B cell (primary cell): ENCODE measurements around the gene KLHL17. TPM values are rescaled to one million over a fixed set of nuclear protein-coding genes. Genes with fewer than 3 reads are reported as not detected.

Experiments
- ATAC-seq: fragments of 200-7000 bp; cut with Tn5 transposase; one replicate; pipeline ENCODE4 v1.10.0; 2021; ENCODE audit warnings: low read depth, mild to moderate bottlenecking, moderate number of reproducible peaks, moderate library complexity
- CTCF ChIA-PET: fragments of 350-600 bp; sonication (Branson Sonifier 250); formaldehyde crosslinking; loops from one replicate; lab custom pipeline; 2021; ENCODE audit warnings: antibody characterized with exemption, inconsistent platforms; lab: Charles Lee
- POLR2A ChIA-PET: fragments of 350-600 bp; sonication (Branson Sonifier 250); formaldehyde crosslinking; loops from one replicate; lab custom pipeline; 2021; ENCODE audit warnings: antibody characterized with exemption; lab: Charles Lee
- DNase-seq: peaks from one replicate; pipeline ENCODE4 v3.0.0; 2013
- H2AFZ ChIP-seq: 2 replicates; pipeline ENCODE4 v1.6.1; 2012; ENCODE audit warnings: mild to moderate bottlenecking, low read depth, low read length; ENCODE audit not compliant: insufficient read depth, poor library complexity, severe bottlenecking
- H3K27ac ChIP-seq, 2 donors: 1 replicate in 1 of 2; 2 replicates in 1 of 2; pipeline ENCODE4 v1.5.1; 2012 to 2013; ENCODE audit warnings: low read length in 2 of 2, mild to moderate bottlenecking in 2 of 2, moderate library complexity in 1 of 2
- H3K27me3 ChIP-seq, 4 experiments: fragments of 200-600 bp in 1 of 4; sonication (generic) in 1 of 4; replicated peaks in 1 of 4; 1 replicate in 2 of 4; 2 replicates in 2 of 4; pipeline versions ENCODE4 v1.6.1 to v1.7.0; 2013 to 2016; ENCODE audit warnings: low read length in 3 of 4, mild to moderate bottlenecking in 2 of 4, mixed read lengths in 1 of 4, moderate library complexity in 1 of 4; ENCODE audit not compliant: insufficient read depth in 4 of 4, control insufficient read depth in 3 of 4; ENCODE audit errors: control extremely low read depth in 1 of 4
- H3K36me3 ChIP-seq, 2 experiments: replicated peaks in 1 of 2; 1 replicate in 1 of 2; 2 replicates in 1 of 2; pipeline versions ENCODE4 v1.6.1 to v1.7.1; 2013; ENCODE audit warnings: low read length in 1 of 2; ENCODE audit not compliant: insufficient read depth in 2 of 2, control insufficient read depth in 1 of 2; ENCODE audit errors: control extremely low read depth in 1 of 2, extremely low read depth in 1 of 2
- H3K4me1 ChIP-seq, 2 donors: fragments of 200-600 bp in 1 of 2; sonication (generic) in 1 of 2; 1 replicate in 1 of 2; 2 replicates in 1 of 2; pipeline versions ENCODE4 v1.5.1 to v1.6.1; 2013 to 2017; ENCODE audit warnings: low read length in 2 of 2; ENCODE audit not compliant: control insufficient read depth in 2 of 2, insufficient read depth in 2 of 2
- H3K4me2 ChIP-seq: replicated peaks from 2 replicates; pipeline ENCODE3; 2012; ENCODE audit warnings: mild to moderate bottlenecking, low read depth, low read length; ENCODE audit not compliant: poor library complexity, severe bottlenecking
- H3K4me3 ChIP-seq, 5 experiments: fragments of 200-600 bp in 1 of 5; sonication (generic) in 1 of 5; 1 replicate in 3 of 5; 2 replicates in 2 of 5; pipeline versions ENCODE4 v1.5.1 to v1.7.0; 2011 to 2016; ENCODE audit warnings: low read length in 4 of 5, mild to moderate bottlenecking in 4 of 5, low read depth in 2 of 5, control low read depth in 1 of 5, moderate library complexity in 1 of 5; ENCODE audit not compliant: insufficient read depth in 1 of 5; ENCODE audit errors: control extremely low read depth in 1 of 5, extremely low read depth in 1 of 5
- H3K79me2 ChIP-seq: fragments of 200-600 bp; sonication (generic); one replicate; pipeline ENCODE4 v1.6.0; 2016; ENCODE audit warnings: low read length; ENCODE audit not compliant: control insufficient read depth, insufficient read depth
- H3K9ac ChIP-seq: fragments of 200-600 bp; sonication (generic); 2 replicates; pipeline ENCODE4 v1.6.1; 2017; ENCODE audit warnings: mild to moderate bottlenecking, low read length, moderate library complexity
- H3K9me3 ChIP-seq, 3 donors: one replicate each; pipeline versions ENCODE4 v1.6.1 to v1.7.1; 2013; ENCODE audit warnings: low read length in 2 of 3; ENCODE audit not compliant: control insufficient read depth in 2 of 3, insufficient read depth in 1 of 3; ENCODE audit errors: control extremely low read depth in 1 of 3
- H4K20me1 ChIP-seq: 2 replicates; pipeline ENCODE4 v1.6.0; 2012; ENCODE audit warnings: mild to moderate bottlenecking, low read length; ENCODE audit not compliant: insufficient read depth, control insufficient read depth, poor library complexity, severe bottlenecking
- H3K27ac Mint-ChIP-seq: one replicate; pipeline ENCODE4 v1.8.0; 2021; ENCODE audit warnings: mixed read lengths
- H3K27me3 Mint-ChIP-seq: one replicate; pipeline ENCODE4 v1.8.0; 2021; ENCODE audit warnings: mixed read lengths
- H3K4me1 Mint-ChIP-seq: one replicate; pipeline ENCODE4 v1.8.0; 2021; ENCODE audit warnings: mixed read lengths
- H3K4me3 Mint-ChIP-seq: one replicate; pipeline ENCODE4 v1.8.0; 2021; ENCODE audit warnings: mixed read lengths
- H3K9me3 Mint-ChIP-seq: one replicate; pipeline ENCODE4 v1.8.0; 2022; ENCODE audit warnings: mixed read lengths; ENCODE audit not compliant: insufficient read depth
- EZH2 ChIP-seq: IDR thresholded peaks from 2 replicates; pipeline ENCODE4 v1.6.1; 2012; ENCODE audit warnings: borderline replicate concordance, low read depth, mild to moderate bottlenecking, moderate library complexity, low read length; ENCODE audit not compliant: insufficient read depth, poor library complexity, severe bottlenecking
- WGBS: methylation state at CpG from one replicate; pipeline ENCODE4 v1.1.5; 2013; ENCODE audit warnings: missing lambda C conversion rate; ENCODE audit not compliant: insufficient coverage; 5-methylcytosine and 5-hydroxymethylcytosine counted together
- intact Hi-C: fragments of 100-400 bp; cut with micrococcal nuclease; formaldehyde crosslinking; loops from one replicate; pipeline ENCODE4 v1.10.0; 2022
- polyA plus RNA-seq: library from polyadenylated mRNA; depleted of rRNA; stranded (reverse); fragments of >200 nt; gene quantifications from 2 replicates; pipeline ENCODE4 v1.2.3, GENCODE V29; 2012
- total RNA-seq, 2 donors: library from RNA; stranded (reverse); fragments of 120-200 nt in 1 of 2; gene quantifications; 1 replicate in 1 of 2; 2 replicates in 1 of 2; pipeline versions ENCODE4 v1.2.3 to v1.2.4, GENCODE V29; 2013 to 2022
- TF ChIP-seq, protein P1 (sequence below): fragments of 200-600 bp; IDR thresholded peaks from one replicate; pipeline ENCODE4 v1.8.0; 2022; ENCODE audit warnings: antibody characterized with exemption, mild to moderate bottlenecking

KLHL17 gene
- total and polyA plus RNA-seq, 2 donors (not counting 1 experiment from before 2014, with no cell fraction given): 30.1 to 57.5 TPM

DNA sequence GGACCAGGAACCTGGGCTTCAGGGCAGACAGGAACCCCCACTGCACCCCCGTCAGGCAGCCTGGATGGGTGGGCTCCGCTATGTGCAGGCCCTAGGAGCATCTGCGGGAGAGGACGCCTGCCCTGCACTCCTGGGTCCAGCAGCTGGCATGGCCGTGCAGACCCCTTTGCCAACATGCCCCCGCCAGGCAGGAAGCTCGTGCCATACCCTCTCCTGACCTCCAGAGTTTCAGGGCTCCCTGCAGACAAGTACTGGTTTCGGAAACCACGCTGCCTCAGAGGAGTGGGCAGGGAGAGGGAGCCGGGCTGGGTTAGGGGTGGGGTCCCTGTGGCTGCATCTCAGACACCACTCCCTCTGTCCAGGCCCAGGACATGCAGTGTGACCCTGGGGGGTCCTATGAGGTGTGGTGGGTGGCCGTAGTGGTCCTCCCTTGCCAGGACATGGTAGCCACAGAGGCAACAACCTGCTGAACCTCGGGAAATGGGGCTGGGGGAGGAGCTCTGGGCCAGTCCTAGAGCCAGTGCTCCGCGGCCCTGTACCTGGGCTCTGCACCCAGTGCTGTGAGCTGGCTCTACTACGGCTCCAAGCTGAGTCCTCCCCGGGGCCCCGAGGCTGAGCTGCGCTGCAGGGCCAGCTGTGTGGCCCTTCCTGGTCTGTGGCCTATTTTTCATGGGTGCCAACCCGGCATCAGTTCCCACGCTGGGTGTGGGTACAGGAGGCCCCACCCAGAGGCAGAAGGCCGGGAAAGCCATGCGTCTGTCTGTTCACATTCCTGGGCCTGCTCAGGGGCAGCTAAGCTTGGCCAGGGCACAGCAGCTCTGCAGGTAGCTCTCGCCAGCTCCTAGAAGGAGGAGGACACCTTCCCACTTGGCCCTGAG is 7.3 kb downstream of the KLHL17 start:
- ATAC-seq (no peak), DNase-seq (no peak)
- Histone ChIP-seq H3K9me3 (peaks cover 0 to 6% (median 0%) of the 10 kb centered on the region in 3 donors), H3K79me2 (no peaks in the 10 kb centered on the region), H3K27ac (no peak overlapping the region), H3K4me2 (peak overlapping the region; percentile 99), H3K36me3 (no peaks in the 10 kb centered on the region), H4K20me1 (no peaks in the 10 kb centered on the region), H3K9ac (peak overlapping the region; percentile 77), H2AFZ (no peak overlapping the region), H3K4me1 (peaks cover 13 to 16% of the 10 kb centered on the region in 2 donors), H3K27me3 (peaks cover 0 to 48% (median 12%) of the 10 kb centered on the region in 4 experiments), H3K4me3 (no peak overlapping the region)
- no peaks in the 10 kb centered on the region for H3K9me3 Mint-ChIP-seq
- TF ChIP-seq EZH2: no peak
- TF ChIP-seq, protein P1, sequence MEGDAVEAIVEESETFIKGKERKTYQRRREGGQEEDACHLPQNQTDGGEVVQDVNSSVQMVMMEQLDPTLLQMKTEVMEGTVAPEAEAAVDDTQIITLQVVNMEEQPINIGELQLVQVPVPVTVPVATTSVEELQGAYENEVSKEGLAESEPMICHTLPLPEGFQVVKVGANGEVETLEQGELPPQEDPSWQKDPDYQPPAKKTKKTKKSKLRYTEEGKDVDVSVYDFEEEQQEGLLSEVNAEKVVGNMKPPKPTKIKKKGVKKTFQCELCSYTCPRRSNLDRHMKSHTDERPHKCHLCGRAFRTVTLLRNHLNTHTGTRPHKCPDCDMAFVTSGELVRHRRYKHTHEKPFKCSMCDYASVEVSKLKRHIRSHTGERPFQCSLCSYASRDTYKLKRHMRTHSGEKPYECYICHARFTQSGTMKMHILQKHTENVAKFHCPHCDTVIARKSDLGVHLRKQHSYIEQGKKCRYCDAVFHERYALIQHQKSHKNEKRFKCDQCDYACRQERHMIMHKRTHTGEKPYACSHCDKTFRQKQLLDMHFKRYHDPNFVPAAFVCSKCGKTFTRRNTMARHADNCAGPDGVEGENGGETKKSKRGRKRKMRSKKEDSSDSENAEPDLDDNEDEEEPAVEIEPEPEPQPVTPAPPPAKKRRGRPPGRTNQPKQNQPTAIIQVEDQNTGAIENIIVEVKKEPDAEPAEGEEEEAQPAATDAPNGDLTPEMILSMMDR: no peak
- H3K27ac Mint-ChIP-seq: no peak overlapping the region
- POLR2A ChIA-PET: no interaction called here
- CTCF ChIA-PET: interaction anchor here (1.9 kb wide), 1 partner anchor 16 kb away, joined by 9 read pairs; no protein-coding TSS in a partner anchor
- H3K4me3 Mint-ChIP-seq: peak overlapping the region; percentile 17
- 81% methylated on average over 23 of the region's 23 CpGs for WGBS
- H3K27me3 Mint-ChIP-seq: peaks cover 13% of the 10 kb centered on the region
- H3K4me1 Mint-ChIP-seq: peaks cover 4% of the 10 kb centered on the region
- intact Hi-C loops: no loop called here

DNA sequence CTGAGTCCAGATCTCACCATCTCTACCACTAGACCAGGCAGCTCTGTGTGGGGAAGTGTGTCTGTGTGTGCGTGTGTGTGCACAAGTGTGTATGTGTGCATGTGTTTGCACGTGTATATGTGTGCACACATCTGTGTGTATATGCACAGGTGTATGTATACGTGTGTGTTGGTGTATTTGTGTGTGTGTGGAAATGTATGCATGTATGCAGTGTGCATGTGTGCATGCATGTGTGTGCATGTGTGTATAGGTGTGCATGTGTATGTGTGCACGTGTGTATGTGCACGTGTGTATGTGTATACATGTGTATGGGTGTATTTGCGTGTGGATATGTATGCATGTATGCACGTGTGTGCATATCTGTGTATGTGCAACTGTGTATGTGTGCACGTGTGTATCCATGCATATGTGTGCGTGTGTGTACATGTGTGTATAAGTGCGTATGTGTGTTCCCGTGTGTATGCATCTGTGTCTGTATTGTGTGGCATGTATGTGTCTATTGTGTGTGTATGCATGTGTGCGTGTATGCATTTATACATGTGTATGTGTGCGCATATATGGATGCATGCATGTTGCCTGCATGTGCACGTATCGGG is 9.0 kb downstream of the KLHL17 start:
- POLR2A ChIA-PET: no interaction called here

More for the DNA sequence above, 9.0 kb downstream of the KLHL17 start:
- Mint-ChIP-seq H3K9me3 (no peaks in the 10 kb centered on the region), H3K4me3 (peak overlapping the region; percentile 26), H3K4me1 (peaks cover 4% of the 10 kb centered on the region), H3K27ac (peak overlapping the region; percentile 53), H3K27me3 (peaks cover 17% of the 10 kb centered on the region)
- no peak for ATAC-seq
- no peak for DNase-seq
- Histone ChIP-seq H3K4me2 (no peak overlapping the region), H3K36me3 (no peaks in the 10 kb centered on the region), H3K9me3 (peaks cover 0 to 6% (median 0%) of the 10 kb centered on the region in 3 donors), H3K27ac (no peak overlapping the region), H2AFZ (no peak overlapping the region), H3K79me2 (no peaks in the 10 kb centered on the region), H3K4me1 (peaks cover 13 to 16% of the 10 kb centered on the region in 2 donors), H3K27me3 (peaks cover 0 to 64% (median 17%) of the 10 kb centered on the region in 4 experiments), H3K9ac (no peak overlapping the region), H3K4me3 (no peak overlapping the region), H4K20me1 (no peaks in the 10 kb centered on the region)
- CTCF ChIA-PET: no interaction called here
- TF ChIP-seq, protein P1: no peak
- no peak for TF ChIP-seq EZH2
- intact Hi-C loops: no loop called here
- 90% methylated on average over 15 of the region's 15 CpGs for WGBS
